SHP77 (cell line): Measurements from ENCODE around the gene ZNF354C.

Experiments
- DNase-seq, 2 experiments: peaks; one replicate each; lab custom pipeline; 2025; lab: John Stamatoyannopoulos, UW

The ZNF354C gene

DNA sequence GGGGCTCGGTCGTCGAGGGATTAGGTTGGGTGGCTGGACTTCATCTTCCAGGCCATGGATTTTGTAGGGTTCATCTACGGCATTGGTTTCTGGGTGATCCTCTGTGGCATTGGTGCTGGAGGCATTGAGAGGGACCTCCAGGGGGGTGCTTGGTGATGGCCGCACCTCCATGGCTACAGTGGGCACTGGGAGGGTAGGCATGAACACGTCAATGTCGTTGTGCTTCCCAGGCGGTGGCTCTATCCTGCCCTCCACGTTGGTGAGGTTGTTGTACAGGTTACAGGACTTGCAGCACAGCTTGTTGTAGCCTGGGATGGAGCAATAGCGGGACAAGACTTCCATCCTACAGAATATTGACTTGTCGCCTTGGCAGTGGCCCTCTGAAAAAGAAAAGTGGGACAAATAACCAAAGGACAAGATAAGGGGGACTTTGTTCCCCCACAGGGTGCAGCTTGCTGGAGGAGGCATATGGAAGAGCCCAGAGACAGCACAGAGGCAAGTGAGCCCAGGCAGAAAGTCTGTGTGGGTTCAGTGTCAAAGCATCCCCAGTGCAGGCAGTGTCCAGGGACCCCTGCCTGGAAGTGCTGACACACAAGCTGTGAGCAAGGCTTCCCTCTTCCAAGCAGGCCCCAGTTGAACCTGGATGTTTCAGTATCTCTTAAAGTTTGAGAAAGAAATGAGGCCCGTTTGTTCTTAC is 53.9 kb downstream of the ZNF354C start:
- DNase-seq = no peak

DNA sequence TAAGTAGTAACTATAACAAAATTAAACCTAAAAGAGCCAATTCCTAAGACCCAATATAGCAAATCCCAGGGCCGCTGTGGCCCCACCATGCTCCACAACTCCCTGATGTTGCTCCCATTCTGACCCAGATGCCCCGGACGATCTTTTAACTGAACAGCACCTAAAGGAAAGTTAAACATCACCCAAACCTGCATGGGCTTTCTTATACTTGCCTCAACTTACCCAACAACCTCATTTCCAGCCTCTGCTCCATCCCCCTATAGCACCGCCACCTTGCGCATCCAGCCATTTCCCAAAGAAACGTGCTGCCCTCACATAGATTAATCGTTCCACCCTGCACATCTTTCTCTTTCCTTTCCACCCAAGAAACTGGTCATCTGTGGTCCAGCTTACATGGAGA is 54.6 kb downstream of the ZNF354C start:
- no peak for DNase-seq

DNA sequence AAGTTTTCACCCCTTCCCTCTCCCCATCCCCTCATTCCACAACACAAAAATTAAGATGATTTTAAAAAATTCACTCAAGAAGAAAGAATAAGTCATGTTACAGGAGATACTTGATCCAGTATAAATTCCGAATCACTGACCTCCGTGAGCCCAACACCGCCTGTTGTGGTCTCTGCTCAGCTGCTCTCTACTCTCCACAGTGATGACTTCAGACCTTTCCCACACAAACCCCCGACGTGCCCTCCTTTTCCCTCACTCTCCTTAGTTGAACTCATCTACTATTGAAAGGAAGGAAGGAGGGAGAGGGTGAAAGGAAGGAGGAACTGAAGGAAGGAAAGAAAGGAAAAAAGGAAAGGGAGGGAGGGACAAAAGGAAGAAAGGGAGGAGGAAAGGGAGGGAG is 55.1 kb downstream of the ZNF354C start:
- no peak for DNase-seq

DNA sequence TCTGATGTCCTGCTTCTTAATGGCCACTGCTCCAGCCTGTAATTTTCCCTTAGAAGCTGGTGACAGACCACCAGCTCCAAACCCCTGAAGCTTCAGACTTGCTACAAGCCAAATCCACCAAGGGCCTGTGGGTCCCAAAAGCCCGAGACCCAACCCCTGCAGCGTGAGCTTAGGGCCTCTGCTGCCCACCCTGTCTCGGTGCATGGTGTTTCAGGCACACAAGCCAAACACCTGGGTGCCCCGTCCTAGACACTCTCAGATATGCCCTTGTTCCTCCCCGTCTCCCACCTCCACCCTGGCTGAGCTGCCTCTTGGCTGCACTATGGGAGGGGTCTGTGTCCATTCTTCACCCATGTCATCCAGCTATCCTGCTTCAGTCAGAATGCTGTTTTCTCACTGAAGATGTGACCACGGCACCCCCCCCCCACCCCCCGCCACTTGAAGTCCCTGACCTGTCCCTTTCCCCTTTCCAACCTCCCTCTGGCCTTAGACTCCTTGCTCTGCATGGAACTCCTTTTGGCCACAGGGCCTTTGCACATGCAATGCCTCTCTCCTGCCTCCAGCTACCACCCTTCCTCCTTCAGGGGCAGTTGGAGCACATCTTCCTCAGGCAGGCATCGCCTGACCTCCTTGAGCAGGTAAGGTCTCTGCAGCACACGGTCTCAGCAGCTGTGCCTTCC is 55.8 kb downstream of the ZNF354C start:
- no peak for DNase-seq

DNA sequence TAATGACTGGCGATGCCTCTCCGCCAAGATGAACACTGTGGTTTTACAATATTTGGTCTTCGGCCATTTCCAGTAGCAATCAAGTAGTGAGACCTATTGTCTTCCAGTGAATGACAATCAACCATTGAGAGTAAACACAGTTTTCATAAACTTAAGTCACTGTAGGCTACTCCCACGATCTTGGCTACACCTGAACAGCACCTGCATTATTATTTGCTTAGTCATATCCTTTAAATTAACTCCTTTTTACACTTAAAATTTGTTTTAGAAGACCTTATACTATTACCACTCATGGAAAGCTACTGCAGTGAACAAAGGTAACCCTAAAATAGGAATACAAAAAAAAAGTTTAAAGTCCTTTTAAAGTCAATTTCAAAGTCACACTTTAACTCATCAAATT is 58.2 kb downstream of the ZNF354C start:
- no peak for DNase-seq

DNA sequence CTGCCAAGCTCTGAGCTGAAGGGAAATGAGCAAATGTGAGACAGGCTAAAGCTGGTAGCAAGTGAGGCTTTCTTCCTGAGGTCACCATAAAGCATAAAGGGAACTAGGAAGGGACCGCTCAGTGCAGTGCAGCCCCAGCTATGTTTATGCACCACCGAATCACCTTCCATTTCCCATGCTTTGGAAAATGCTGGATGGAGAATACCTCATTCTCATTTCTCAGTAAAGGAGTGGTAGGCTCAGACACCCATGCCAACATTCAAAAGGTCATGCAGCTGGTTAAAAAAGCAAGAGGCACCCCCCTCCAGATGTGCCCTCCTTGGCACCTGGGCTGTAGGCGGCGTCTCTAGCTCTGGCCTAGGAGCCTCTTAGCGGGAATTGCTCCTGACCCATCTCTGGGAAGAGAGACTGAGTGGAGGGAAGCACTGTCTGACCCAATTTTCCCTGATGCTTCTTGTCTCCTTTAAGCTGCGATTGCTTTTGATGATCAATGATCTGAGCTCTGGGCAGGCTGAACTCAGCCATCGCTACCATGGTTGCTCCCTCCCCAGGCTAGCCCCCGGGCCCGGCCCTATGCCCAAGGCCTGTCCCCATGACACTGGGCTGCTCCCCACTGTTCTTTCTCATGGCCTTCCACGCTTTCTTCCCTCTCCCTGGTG is 58.7 kb downstream of the ZNF354C start:
- DNase-seq = no peak

DNA sequence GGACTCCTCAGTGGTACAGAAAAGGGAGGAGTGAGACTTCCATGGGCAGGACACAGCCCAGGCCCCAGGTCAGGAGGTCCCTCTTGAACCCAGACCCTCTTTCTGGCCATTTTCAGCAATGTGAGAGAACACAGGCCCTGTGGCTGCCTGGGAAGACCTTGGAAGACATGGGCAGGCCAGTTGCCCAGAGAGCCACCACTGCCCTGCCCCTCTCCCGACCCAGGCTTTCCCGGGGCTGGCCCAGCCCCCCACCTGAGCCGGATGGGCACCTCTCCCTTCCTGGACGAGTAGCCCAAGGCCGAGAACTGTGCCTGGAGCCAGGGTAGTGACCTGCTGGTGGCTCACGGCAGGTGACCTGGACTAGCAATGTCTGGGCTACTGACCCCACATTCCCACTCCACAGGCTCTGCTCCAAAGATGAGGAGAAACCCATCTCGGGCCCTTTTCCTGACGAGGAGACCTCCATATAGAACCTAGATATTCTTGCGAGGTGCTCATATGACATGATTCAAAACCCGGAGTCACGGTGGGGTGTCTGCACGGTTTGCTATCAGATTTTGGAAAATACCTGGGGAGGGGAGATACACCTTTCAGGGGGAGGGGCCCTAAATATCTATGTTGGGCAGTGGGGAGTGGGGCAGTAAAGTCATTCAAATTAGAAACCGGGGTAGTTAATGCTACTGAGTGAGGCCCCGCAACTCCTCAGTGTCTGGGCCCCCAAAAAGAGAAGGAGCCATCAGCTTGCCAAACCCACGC is 59.4 kb downstream of the ZNF354C start:
- DNase-seq = no peak

DNA sequence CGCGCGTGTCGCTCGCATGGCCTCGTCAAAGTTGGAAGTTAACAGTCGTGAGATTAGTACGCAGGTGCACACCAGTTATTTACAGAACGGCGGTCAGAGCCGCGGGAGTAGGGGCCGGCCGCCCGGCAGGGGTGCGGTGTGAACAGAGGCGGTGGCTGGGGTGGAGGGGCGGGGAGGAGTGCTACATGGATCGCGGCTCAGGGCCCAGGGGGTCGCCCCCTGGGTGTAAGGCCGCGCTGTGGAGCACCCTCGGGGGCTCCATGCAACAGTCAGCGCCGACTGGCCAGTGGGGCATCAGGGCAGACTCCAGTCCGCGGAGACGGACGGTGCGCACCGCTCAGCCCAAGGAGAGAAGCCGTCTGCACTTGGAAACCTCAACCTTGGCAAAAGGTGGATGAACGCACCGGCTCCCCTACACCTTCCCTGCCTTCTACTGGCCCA is 60.3 kb downstream of the ZNF354C start:
- no peak for DNase-seq

DNA sequence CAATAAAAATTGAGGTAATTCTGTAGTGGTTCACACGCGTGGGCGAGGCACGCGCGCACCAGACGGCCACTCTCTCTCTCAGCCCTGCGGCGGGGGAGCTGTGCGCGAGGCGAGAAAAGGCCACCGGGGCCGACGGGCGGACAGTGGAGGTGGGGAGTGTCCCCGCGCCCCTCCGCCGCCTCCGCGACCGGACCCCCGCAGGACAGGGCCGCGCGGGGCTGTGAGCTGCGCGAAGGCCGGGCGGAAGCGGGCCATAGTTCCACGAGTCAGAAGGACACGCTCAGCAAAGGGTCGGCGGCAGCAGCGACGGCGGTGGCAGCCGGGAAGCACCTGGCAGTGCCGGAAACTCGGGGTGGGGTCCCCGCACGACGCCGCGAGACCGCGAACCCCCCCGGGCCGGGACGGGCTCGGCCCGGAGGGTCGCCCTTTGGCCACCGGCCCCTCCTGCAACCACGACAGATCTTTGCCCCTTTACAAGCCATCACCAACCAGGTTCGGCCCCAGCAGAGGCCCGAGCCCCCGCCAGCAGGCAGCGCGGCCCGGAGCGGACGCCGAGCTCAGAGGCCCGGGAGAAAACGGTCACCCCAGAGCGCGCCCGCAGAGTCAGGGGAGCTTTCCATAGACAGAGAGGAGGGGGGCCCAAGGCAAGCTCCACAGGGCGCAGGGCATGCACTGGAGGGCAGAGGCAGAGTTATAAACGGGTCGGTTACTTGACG is 60.9 kb downstream of the ZNF354C start:
- DNase-seq = no peak

DNA sequence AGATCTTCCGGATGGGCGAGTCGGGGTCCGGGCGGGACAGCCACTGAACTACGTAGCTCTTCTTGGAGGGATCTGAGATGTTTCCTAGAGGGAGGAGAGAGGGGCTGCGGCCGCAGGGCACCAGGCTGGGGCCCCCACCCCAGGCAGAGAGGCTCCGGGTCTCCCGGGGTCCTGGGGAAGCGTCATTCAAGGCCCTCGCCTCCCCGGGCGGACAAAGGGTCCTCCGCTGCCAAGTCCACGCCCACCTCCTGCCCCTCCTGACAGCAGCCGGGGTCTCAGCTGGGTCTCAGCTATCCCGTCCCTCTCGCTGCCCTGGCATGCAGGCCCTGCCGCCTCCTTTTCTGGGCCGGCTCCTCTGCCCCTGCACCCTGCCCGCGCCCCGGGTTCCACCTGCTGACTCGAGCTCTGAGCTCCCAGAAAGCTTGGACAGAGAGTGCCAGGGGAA is 61.5 kb downstream of the ZNF354C start:
- DNase-seq = no peak

DNA sequence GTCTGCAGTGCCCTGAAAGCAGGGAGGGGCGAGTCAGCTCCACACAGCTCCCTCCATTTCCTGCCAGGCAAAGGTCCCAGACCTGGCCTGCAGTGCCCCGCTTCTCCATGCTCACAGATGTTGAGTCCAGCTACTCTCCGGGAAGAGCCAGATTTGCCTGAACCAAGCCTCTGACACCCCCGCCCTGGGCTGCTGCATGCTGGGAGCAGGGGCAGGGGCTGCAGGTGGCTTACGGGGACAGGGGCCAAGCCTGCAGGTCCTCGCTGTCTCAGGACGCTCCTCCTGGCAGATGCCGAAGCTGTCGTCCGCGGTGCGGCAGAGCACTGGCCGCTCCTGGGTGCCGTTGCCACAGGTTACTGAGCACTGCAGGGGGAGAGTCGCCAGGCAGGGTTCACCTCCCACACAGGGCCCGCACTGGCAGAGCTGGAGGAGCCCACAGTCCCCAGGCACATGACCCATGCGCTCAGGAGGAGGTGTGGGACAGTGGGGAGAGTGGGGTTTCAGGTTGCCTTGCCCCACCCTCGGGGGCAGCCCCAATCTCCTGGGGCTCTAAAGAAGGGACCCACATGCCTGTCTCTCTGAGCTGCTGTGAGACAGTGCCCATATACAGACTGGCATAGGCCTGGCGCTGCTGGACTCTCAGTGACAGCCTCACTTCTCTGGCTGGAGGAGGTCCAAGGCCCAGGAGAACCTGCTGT is 62.4 kb downstream of the ZNF354C start:
- no peak for DNase-seq

DNA sequence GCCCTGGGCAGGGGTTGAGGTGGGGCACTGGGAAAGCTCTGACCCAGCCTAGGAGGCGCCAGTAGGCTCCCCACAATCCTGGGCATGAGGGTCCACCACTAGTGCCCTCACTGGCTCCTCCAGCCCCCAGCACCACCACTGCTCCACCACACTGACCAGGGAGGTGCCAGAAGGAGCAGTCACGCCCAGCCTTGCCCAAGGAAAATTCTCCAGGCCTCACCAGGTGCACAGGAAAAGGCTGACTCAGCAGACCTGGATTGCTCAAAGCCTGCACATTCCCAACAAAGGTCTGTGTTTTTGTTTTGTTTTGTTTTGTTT is 62.9 kb downstream of the ZNF354C start:
- DNase-seq = no peak

DNA sequence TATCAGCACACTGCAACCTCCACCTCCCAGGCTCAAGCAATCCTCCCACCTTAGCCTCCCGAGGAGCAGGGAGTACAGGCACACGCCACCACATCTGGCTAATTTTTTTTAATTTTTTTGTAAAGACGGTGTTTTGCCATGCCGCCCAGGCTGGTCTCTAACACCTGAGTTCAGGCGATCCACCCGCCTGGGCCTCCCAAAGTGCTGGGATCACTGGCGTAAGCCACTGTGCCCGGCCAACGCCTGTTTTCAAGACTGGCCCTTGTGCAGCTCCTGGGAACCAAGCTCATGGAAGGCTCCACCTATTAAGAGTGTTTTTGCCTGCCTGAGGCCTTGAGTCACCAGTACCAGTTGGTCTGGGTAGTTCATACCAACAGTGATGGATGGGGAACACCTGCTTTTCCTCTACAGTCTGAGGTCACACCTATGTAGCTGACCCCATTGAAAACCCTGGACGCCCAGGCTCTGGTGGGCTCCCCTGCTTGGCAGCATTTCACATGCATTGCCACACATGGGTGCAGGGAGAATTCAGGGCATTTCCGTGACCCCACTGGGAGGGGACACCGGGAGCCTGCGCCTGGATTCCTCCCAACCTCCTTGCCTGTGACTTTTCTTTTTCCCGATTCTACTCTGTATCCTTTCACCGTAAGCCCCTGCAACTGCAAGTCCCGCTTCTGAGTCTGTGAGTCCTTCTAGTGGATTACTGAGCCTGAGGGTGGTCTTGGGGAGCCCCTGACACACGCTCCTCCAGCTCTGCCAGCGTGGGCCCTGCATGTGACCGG is 63.5 kb downstream of the ZNF354C start:
- no peak for DNase-seq

DNA sequence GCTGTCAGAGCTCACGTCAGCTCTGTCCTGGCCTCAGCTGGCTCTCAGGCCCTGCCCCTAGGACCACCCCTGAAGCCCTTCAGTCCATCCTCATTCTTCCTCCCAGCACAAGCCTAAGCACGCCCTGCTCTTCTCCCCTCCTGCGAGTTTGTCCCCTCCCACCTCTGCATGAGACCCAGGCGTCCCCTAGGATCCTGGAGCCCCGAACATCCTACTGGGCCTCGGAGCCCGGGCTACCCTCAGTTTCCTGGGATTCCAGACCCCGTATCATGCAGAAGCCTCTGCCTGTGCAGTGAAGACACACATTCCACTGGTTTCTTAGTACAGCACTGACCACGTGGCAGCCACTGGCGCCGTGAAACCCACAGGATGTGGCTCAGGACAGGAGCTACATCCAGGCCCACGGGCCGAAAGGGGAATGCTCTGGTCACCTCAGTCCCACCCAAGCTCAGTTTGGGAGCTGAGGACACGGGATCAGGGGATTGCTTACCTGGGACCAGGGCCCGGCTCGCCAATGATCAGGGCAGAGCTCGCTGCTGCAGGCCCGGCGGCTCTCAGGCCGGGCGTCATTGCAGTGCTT is 64.2 kb downstream of the ZNF354C start:
- no peak for DNase-seq

DNA sequence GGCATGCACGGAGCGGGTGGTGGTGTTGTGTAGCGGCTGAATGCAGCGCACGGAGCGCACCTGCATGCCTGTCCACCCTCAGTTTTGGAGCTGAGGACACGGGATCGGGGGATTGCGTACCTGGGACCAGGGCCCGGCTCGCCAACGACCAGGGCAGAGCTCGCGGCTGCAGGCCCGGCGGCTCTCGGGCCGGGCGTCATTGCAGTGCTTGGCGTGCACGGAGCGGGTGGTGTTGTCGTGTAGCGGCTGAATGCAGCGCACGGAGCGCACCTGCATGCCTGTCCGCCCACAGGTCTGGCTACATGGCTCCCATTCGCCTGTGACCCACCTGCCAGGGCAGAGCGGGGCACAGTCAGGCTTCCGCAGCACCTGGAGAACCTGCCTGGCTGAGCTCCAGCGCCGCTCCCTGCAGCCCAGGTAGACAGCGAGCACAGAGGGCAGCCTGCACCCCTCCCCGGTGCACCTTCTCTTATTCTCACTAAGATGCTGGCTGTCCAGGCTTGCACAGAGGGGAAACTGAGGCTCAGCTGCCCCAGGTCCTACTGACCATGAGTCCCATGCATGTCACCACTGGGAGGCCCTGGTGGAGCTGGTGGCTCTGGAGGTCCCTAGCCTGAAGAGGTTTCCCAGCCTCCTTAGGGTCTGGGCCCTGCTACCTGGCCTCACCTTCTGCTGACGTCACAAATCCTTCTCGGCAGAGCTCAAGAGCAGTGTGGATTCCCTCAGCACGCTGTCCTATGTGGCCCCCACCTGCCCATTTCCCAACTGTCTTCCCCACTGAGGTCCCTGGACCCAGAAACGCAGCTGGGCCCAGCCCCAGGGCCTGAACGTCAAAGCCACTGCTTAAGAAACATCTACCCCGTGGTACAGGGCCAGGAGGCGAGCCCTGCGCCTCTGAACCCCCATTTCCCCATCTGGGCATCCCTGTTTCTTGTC is 64.9 kb downstream of the ZNF354C start:
- DNase-seq = no peak

DNA sequence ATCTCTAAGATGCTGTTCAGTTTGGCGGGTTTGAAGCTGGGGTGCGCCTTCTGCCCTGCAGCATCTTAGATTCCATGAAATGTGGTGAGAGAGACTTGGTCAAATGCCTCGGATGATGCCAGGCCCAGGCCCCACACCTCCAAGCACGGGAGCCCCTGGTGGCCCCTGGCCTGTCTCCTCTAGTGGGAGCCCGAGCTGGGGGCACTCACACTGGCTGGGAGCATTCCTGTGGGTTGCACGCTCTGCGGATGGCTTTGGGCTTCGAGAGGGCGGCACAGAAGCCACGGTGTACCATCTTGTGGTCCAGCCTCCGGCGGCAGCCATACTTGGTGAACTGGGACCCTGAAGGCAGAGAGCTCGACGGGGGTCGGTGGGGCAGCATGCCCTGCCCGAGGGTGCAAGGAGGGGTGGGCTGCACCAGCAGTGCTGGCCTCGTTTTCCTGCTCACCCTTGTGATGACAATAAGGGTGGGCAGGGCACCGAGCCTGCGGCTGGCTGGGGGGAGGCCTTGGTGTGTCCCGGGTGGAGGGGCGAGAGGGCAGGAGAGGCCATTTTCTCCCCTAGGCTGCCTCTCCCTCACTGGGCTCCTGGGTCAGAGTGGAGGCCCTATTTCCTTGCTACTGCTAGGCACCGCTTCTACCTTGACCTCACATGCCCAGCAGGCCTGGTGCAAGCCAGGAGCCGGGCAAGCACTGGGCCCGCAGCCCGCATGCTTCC is 65.8 kb downstream of the ZNF354C start:
- no peak for DNase-seq

DNA sequence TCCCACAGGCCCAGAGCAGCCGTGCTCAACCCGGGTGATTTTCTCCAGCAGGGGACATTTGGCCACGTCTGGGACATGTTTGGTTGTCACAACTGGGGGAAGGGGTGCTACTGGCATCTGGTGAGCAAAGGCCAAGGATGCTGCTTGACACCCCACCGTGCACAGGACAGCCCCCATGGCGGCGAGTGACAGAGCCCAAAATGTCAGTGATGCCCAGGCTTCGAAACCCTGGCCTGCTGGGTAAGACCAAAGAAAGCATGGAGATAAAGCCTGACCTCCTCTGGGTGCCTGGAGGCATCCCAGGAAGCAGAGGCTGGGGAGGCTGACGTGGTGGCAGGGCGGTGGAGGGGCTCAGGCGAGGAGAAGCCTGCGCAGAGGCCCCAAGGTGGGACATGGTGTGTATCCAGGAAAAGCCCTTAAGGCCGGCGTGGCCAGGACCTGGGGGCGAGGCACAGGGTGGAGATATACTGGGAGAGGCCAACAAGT is 66.4 kb downstream of the ZNF354C start:
- DNase-seq = no peak
